T-helper 17 cell (primary cell): ENCODE results near the gene TSC2. TPM values are rescaled to one million over a fixed set of nuclear protein-coding genes. Genes with fewer than 3 reads are reported as not detected.

ENCODE experiments used
- ATAC-seq: fragments of 150-1000 bp; cut with Tn5 transposase; 2 replicates; pipeline ENCODE4 v1.10.0; 2021; ENCODE audit warnings: mild to moderate bottlenecking, moderate library complexity
- DNase-seq, 3 donors: peaks; one replicate each; pipeline versions ENCODE4 v3.0.0 to v3.0.0-alpha.2; 2020 to 2021
- H3K9me3 ChIP-seq: one replicate; pipeline ENCODE4 v1.7.0; 2013; ENCODE audit warnings: low read length, mild to moderate bottlenecking; ENCODE audit not compliant: control insufficient read depth, poor library complexity, severe bottlenecking
- H3K27ac Mint-ChIP-seq: one replicate; pipeline ENCODE4 v1.8.0; 2022; ENCODE audit warnings: mild to moderate bottlenecking, moderate library complexity, mixed read lengths
- H3K27me3 Mint-ChIP-seq: one replicate; pipeline ENCODE4 v1.8.0; 2022; ENCODE audit warnings: mixed read lengths
- H3K36me3 Mint-ChIP-seq: one replicate; pipeline ENCODE4 v1.8.0; 2022; ENCODE audit warnings: low read depth, mixed read lengths
- H3K4me1 Mint-ChIP-seq: one replicate; pipeline ENCODE4 v1.8.0; 2022; ENCODE audit warnings: mild to moderate bottlenecking, mixed read lengths
- H3K4me3 Mint-ChIP-seq: one replicate; pipeline ENCODE4 v1.8.0; 2022; ENCODE audit warnings: mild to moderate bottlenecking, moderate library complexity, mixed read lengths
- total RNA-seq, 4 donors: library from RNA in 2 of 4; stranded (reverse) in 2 of 4; gene quantifications; one replicate each; pipeline ENCODE4 v1.2.3 and lab custom pipeline; 2022 to 2026

The TSC2 gene
- total RNA-seq, 2 donors from 2014 or later = 123 TPM

- H3K27ac Mint-ChIP-seq = no peak overlapping the region
- H3K36me3 Mint-ChIP-seq = peaks cover 2% of the 10 kb centered on the region
- H3K27me3 Mint-ChIP-seq = no peaks in the 10 kb centered on the region
- H3K4me1 Mint-ChIP-seq = no peaks in the 10 kb centered on the region
- no peak overlapping the region for H3K4me3 Mint-ChIP-seq
- H3K9me3 ChIP-seq = no peaks in the 10 kb centered on the region
- no peak for DNase-seq
- no peak for ATAC-seq
Observed at GRCh38 chr16:2064368-2064945, 16.7 kb downstream of the TSC2 start.

- Mint-ChIP-seq H3K27me3 (no peaks in the 10 kb centered on the region), H3K36me3 (peaks cover 2% of the 10 kb centered on the region), H3K4me3 (no peak overlapping the region), H3K27ac (no peak overlapping the region), H3K4me1 (no peaks in the 10 kb centered on the region)
- H3K9me3 ChIP-seq = no peaks in the 10 kb centered on the region
- ATAC-seq (no peak), DNase-seq (no peak)
Observed at GRCh38 chr16:2066139-2066538, 18.4 kb downstream of the TSC2 start.

GRCh38 chr16:2070576-2071453, 23.0 kb downstream of the TSC2 start:
- H3K27ac Mint-ChIP-seq = no peak overlapping the region
- peaks cover 2% of the 10 kb centered on the region for H3K4me1 Mint-ChIP-seq
- H3K9me3 ChIP-seq = no peaks in the 10 kb centered on the region
- no peak overlapping the region for H3K4me3 Mint-ChIP-seq
- DNase-seq = no peak
- no peaks in the 10 kb centered on the region for H3K27me3 Mint-ChIP-seq
- no peak for ATAC-seq
- no peaks in the 10 kb centered on the region for H3K36me3 Mint-ChIP-seq

GRCh38 chr16:2071454-2072202, 23.8 kb downstream of the TSC2 start:
- H3K27ac Mint-ChIP-seq = no peak overlapping the region
- H3K27me3 Mint-ChIP-seq = no peaks in the 10 kb centered on the region
- no peaks in the 10 kb centered on the region for H3K9me3 ChIP-seq
- no peaks in the 10 kb centered on the region for H3K36me3 Mint-ChIP-seq
- H3K4me1 Mint-ChIP-seq = peaks cover 2% of the 10 kb centered on the region
- no peak overlapping the region for H3K4me3 Mint-ChIP-seq
- no peak for ATAC-seq
- no peak for DNase-seq

- no peak overlapping the region for H3K27ac Mint-ChIP-seq
- no peaks in the 10 kb centered on the region for H3K36me3 Mint-ChIP-seq
- DNase-seq = no peak
- no peaks in the 10 kb centered on the region for H3K9me3 ChIP-seq
- ATAC-seq = no peak
- no peak overlapping the region for H3K4me3 Mint-ChIP-seq
- H3K4me1 Mint-ChIP-seq = peaks cover 2% of the 10 kb centered on the region
- H3K27me3 Mint-ChIP-seq = no peaks in the 10 kb centered on the region
Observed at GRCh38 chr16:2072926-2073325, 25.1 kb downstream of the TSC2 start.

- Mint-ChIP-seq H3K27me3 (no peaks in the 10 kb centered on the region), H3K4me3 (no peak overlapping the region), H3K4me1 (peaks cover 2% of the 10 kb centered on the region), H3K36me3 (no peaks in the 10 kb centered on the region), H3K27ac (no peak overlapping the region)
- no peak for DNase-seq
- H3K9me3 ChIP-seq = no peaks in the 10 kb centered on the region
- no peak for ATAC-seq
Observed at GRCh38 chr16:2074071-2074470, 26.3 kb downstream of the TSC2 start.

- no peak overlapping the region for H3K27ac Mint-ChIP-seq
- H3K27me3 Mint-ChIP-seq = no peaks in the 10 kb centered on the region
- DNase-seq = no peak
- no peaks in the 10 kb centered on the region for H3K9me3 ChIP-seq
- ATAC-seq = no peak
- no peak overlapping the region for H3K4me3 Mint-ChIP-seq
- H3K4me1 Mint-ChIP-seq = peaks cover 2% of the 10 kb centered on the region
- no peaks in the 10 kb centered on the region for H3K36me3 Mint-ChIP-seq
Observed at GRCh38 chr16:2075631-2076030, 27.8 kb downstream of the TSC2 start.

- DNase-seq (no peak), ATAC-seq (no peak)
- Mint-ChIP-seq H3K4me3 (no peak overlapping the region), H3K36me3 (no peaks in the 10 kb centered on the region), H3K27ac (no peak overlapping the region), H3K27me3 (no peaks in the 10 kb centered on the region), H3K4me1 (peaks cover 2% of the 10 kb centered on the region)
- no peaks in the 10 kb centered on the region for H3K9me3 ChIP-seq
Observed at GRCh38 chr16:2076072-2076865, 28.5 kb downstream of the TSC2 start.

- H3K27ac Mint-ChIP-seq = no peak overlapping the region
- H3K9me3 ChIP-seq = no peaks in the 10 kb centered on the region
- ATAC-seq = no peak
- no peaks in the 10 kb centered on the region for H3K27me3 Mint-ChIP-seq
- peaks cover 2% of the 10 kb centered on the region for H3K4me1 Mint-ChIP-seq
- no peak for DNase-seq
- H3K4me3 Mint-ChIP-seq = no peak overlapping the region
- no peaks in the 10 kb centered on the region for H3K36me3 Mint-ChIP-seq
Observed at GRCh38 chr16:2077016-2077415, 29.2 kb downstream of the TSC2 start.

- no peaks in the 10 kb centered on the region for H3K9me3 ChIP-seq
- Mint-ChIP-seq H3K4me3 (no peak overlapping the region), H3K27ac (no peak overlapping the region), H3K4me1 (peaks cover 5% of the 10 kb centered on the region), H3K36me3 (peaks cover 2% of the 10 kb centered on the region), H3K27me3 (no peaks in the 10 kb centered on the region)
- no peak for DNase-seq
- no peak for ATAC-seq
Observed at GRCh38 chr16:2077696-2078095, 29.9 kb downstream of the TSC2 start.

- no peak for ATAC-seq
- Mint-ChIP-seq H3K4me3 (no peak overlapping the region), H3K4me1 (peaks cover 5% of the 10 kb centered on the region), H3K36me3 (peaks cover 2% of the 10 kb centered on the region), H3K27me3 (no peaks in the 10 kb centered on the region), H3K27ac (no peak overlapping the region)
- H3K9me3 ChIP-seq = no peaks in the 10 kb centered on the region
- DNase-seq = no peak
Observed at GRCh38 chr16:2078096-2078495, 30.3 kb downstream of the TSC2 start.

GRCh38 chr16:2078691-2079090, 30.9 kb downstream of the TSC2 start:
- H3K27ac Mint-ChIP-seq = no peak overlapping the region
- no peak for DNase-seq
- H3K4me3 Mint-ChIP-seq = no peak overlapping the region
- H3K4me1 Mint-ChIP-seq = peaks cover 3% of the 10 kb centered on the region
- no peaks in the 10 kb centered on the region for H3K9me3 ChIP-seq
- no peak for ATAC-seq
- H3K36me3 Mint-ChIP-seq = peaks cover 2% of the 10 kb centered on the region
- no peaks in the 10 kb centered on the region for H3K27me3 Mint-ChIP-seq

- no peaks in the 10 kb centered on the region for H3K9me3 ChIP-seq
- H3K36me3 Mint-ChIP-seq = peaks cover 2% of the 10 kb centered on the region
- peaks cover 3% of the 10 kb centered on the region for H3K4me1 Mint-ChIP-seq
- no peak overlapping the region for H3K4me3 Mint-ChIP-seq
- DNase-seq (no peak), ATAC-seq (no peak)
- H3K27ac Mint-ChIP-seq = no peak overlapping the region
- no peaks in the 10 kb centered on the region for H3K27me3 Mint-ChIP-seq
Observed at GRCh38 chr16:2079311-2079800, 31.6 kb downstream of the TSC2 start.
